H1 (cell line): ENCODE measurements around the gene MDM4.

ENCODE experiments used
- BRCA1 ChIP-seq: IDR thresholded peaks from 2 replicates; pipeline ENCODE4 v1.6.1; 2012; ENCODE audit warnings: low read depth, low read length, improper control_type of control experiment
- SAP30 ChIP-seq: fragments of 300-600 bp; sonication (generic); IDR thresholded peaks from 2 replicates; pipeline ENCODE4 v1.7.1; 2012; ENCODE audit warnings: low read length, moderate library complexity, mild to moderate bottlenecking, inconsistent platforms; ENCODE audit not compliant: insufficient read depth, insufficient replicate concordance

DNA sequence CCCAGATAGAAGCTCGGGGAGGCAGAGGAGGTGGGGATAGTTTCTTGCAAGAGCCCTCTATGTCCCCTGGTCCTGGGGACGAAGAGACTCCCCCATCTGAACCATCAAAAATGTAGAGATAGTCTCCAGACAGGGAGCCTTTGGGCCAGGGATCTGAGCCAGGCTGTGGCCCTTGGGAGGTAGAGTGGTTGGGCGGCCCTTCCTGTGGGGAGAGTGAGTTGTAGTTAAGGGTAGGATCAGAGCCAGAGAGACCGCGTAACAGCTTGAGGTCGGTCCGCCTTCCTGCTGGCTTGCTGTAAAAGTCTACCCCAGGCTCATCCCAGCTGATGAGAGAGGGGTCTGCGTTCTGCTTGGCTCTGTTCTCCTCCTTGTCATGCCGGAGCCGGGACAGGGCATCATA, 46.9 kb upstream of the MDM4 start:
- TF ChIP-seq BRCA1 = no peak
- no peak for TF ChIP-seq SAP30
